Hepatocyte (in vitro differentiated cells): ENCODE results near the gene TYMS. TPM values are rescaled to one million over a fixed set of nuclear protein-coding genes. Genes with fewer than 3 reads are reported as not detected.

Experiments
- DNase-seq: peaks from one replicate; pipeline ENCODE4 v3.0.0-alpha.2; 2016; ENCODE audit warnings: low spot score
- H2AFZ ChIP-seq: fragments of 200-600 bp; sonication (generic); 2 replicates; pipeline ENCODE4 v1.6.0; 2016; ENCODE audit warnings: antibody characterized with exemption, mild to moderate bottlenecking
- H3K27ac ChIP-seq: fragments of 200-600 bp; sonication (generic); 2 replicates; pipeline ENCODE4 v1.5.1; 2016; ENCODE audit warnings: mild to moderate bottlenecking
- H3K27me3 ChIP-seq: fragments of 200-600 bp; sonication (generic); 2 replicates; pipeline ENCODE4 v1.6.1; 2016
- H3K36me3 ChIP-seq: fragments of 200-600 bp; sonication (generic); replicated peaks from 2 replicates; pipeline ENCODE4 v1.5.1; 2016; ENCODE audit warnings: low read depth; ENCODE audit not compliant: insufficient read depth
- H3K4me1 ChIP-seq: fragments of 200-600 bp; sonication (generic); 2 replicates; pipeline ENCODE4 v1.5.1; 2016; ENCODE audit warnings: mild to moderate bottlenecking, moderate library complexity; ENCODE audit not compliant: insufficient read depth
- H3K4me2 ChIP-seq: fragments of 200-600 bp; sonication (generic); 2 replicates; pipeline ENCODE4 v1.6.0; 2016
- H3K4me3 ChIP-seq: fragments of 200-600 bp; sonication (generic); 2 replicates; pipeline ENCODE4 v1.5.1; 2016; ENCODE audit warnings: mild to moderate bottlenecking
- H3K79me2 ChIP-seq: fragments of 200-600 bp; sonication (generic); 2 replicates; pipeline ENCODE4 v1.6.0; 2017; ENCODE audit warnings: mild to moderate bottlenecking
- H3K9me2 ChIP-seq: fragments of 200-600 bp; sonication (generic); replicated peaks from 2 replicates; pipeline ENCODE4 v1.6.0; 2017; ENCODE audit warnings: mild to moderate bottlenecking; ENCODE audit not compliant: insufficient read depth
- H3K9me3 ChIP-seq: fragments of 200-600 bp; sonication (generic); 2 replicates; pipeline ENCODE4 v1.5.1; 2016; ENCODE audit warnings: low read depth, mild to moderate bottlenecking
- H4K20me1 ChIP-seq: fragments of 200-600 bp; sonication (generic); 2 replicates; pipeline ENCODE4 v1.6.0; 2016; ENCODE audit warnings: mild to moderate bottlenecking; ENCODE audit not compliant: insufficient read depth, poor library complexity, severe bottlenecking
- EZH2 ChIP-seq: fragments of 200-600 bp; sonication (generic); IDR thresholded peaks from 2 replicates; pipeline ENCODE4 v1.6.1; 2016; ENCODE audit warnings: antibody characterized with exemption, mild to moderate bottlenecking, borderline replicate concordance
- EZH2phosphoT487 ChIP-seq: fragments of 200-600 bp; sonication (generic); IDR thresholded peaks from one replicate; pipeline ENCODE4 v1.6.1; 2018; ENCODE audit warnings: antibody characterized with exemption, mild to moderate bottlenecking, low read depth, moderate library complexity; ENCODE audit not compliant: unreplicated experiment, severe bottlenecking
- WGBS: methylation state at CpG from one replicate; pipeline ENCODE4 v1.1.6; 2016; ENCODE audit warnings: low lambda C conversion rate; ENCODE audit errors: missing lambda C conversion rate; 5-methylcytosine and 5-hydroxymethylcytosine counted together
- polyA plus RNA-seq: library from polyadenylated mRNA; unstranded; fragments of >200 nt; fragmentation: Nextera tagmentation; extraction: Ambion mirVana; gene quantifications from 2 replicates; pipeline ENCODE4 v1.2.1, GENCODE V29; 2016
- total RNA-seq: library from RNA; depleted of rRNA; stranded (reverse); fragments of >200 nt; gene quantifications from 2 replicates; pipeline ENCODE4 v1.2.3, GENCODE V29; 2014
- TF ChIP-seq, protein P1 (sequence below): fragments of 200-600 bp; sonication (generic); IDR thresholded peaks from 2 replicates; pipeline ENCODE4 v1.5.1; 2016; ENCODE audit warnings: antibody characterized with exemption, mild to moderate bottlenecking; ENCODE audit not compliant: poor library complexity

Gene TYMS
- total and polyA plus RNA-seq, 2 experiments from 2014 or later, result 15.1 to 39.8 TPM

DNA sequence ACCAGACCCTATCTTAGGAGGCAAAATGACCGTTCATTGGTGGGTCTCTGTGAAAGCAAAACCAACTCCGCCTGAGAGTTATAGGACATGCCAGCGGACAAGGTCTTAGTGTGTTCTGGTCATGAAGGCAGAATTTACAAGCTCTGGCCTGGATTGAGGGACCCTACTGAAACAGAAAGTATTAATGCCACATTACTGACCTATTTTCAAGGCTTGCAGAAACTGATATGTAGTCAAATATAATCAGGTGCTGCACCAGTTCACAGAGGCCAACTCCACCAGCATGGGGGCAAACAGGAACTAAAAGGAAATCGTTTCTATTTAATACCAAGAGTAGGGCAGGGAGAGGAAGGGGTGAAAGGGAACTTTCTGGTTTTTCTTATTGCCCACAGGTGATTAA lies 19.7 kb downstream of the TYMS start:
- no peaks in the 10 kb centered on the region for H3K27me3 ChIP-seq
- no peaks in the 10 kb centered on the region for H3K4me1 ChIP-seq
- no peak for DNase-seq
- 70% methylated on average over 4 of the region's 4 CpGs for WGBS
- TF ChIP-seq EZH2phosphoT487 (no peak), EZH2 (no peak)
- TF ChIP-seq, protein P1, sequence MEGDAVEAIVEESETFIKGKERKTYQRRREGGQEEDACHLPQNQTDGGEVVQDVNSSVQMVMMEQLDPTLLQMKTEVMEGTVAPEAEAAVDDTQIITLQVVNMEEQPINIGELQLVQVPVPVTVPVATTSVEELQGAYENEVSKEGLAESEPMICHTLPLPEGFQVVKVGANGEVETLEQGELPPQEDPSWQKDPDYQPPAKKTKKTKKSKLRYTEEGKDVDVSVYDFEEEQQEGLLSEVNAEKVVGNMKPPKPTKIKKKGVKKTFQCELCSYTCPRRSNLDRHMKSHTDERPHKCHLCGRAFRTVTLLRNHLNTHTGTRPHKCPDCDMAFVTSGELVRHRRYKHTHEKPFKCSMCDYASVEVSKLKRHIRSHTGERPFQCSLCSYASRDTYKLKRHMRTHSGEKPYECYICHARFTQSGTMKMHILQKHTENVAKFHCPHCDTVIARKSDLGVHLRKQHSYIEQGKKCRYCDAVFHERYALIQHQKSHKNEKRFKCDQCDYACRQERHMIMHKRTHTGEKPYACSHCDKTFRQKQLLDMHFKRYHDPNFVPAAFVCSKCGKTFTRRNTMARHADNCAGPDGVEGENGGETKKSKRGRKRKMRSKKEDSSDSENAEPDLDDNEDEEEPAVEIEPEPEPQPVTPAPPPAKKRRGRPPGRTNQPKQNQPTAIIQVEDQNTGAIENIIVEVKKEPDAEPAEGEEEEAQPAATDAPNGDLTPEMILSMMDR, result no peak
- H4K20me1 ChIP-seq, result no peaks in the 10 kb centered on the region
- no peak overlapping the region for H3K27ac ChIP-seq
- H3K36me3 ChIP-seq, result no peaks in the 10 kb centered on the region
- no peak overlapping the region for H3K4me3 ChIP-seq
- no peaks in the 10 kb centered on the region for H3K79me2 ChIP-seq
- no peaks in the 10 kb centered on the region for H3K9me2 ChIP-seq
- H2AFZ ChIP-seq, result no peak overlapping the region
- H3K9me3 ChIP-seq, result no peaks in the 10 kb centered on the region
- H3K4me2 ChIP-seq, result no peak overlapping the region

DNA sequence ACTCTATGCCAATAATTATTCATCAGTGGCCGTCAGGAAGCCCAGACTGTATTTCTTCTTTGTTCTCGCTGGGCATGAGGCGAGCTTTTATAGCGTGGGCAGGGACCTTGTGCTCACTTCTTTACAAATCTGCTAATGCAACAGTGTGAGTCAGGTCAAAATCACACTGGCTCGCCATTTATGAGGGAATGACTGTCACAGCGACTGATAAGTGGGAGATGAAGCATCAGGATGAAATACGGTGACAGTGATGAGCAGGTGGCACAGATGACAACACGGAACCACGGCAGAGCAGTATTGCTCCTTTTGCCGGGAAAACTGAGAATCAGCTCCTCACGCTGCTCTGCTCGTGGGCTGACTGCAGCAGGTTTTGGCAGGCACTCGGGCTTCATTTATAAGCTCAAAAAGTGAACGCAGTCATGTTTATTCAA lies 20.5 kb downstream of the TYMS start:
- no peak overlapping the region for H3K27ac ChIP-seq
- no peak overlapping the region for H2AFZ ChIP-seq
- no peak overlapping the region for H3K4me3 ChIP-seq
- no peaks in the 10 kb centered on the region for H3K79me2 ChIP-seq
- no peaks in the 10 kb centered on the region for H3K9me2 ChIP-seq
- H3K36me3 ChIP-seq, result no peaks in the 10 kb centered on the region
- H3K4me2 ChIP-seq, result no peak overlapping the region
- DNase-seq, result no peak
- H3K9me3 ChIP-seq, result no peaks in the 10 kb centered on the region
- TF ChIP-seq, protein P1, result no peak
- TF ChIP-seq EZH2 (no peak), EZH2phosphoT487 (no peak)
- no peaks in the 10 kb centered on the region for H3K27me3 ChIP-seq
- no peaks in the 10 kb centered on the region for H4K20me1 ChIP-seq
- no peaks in the 10 kb centered on the region for H3K4me1 ChIP-seq
- WGBS, result 88% methylated on average over 14 of the region's 14 CpGs

DNA sequence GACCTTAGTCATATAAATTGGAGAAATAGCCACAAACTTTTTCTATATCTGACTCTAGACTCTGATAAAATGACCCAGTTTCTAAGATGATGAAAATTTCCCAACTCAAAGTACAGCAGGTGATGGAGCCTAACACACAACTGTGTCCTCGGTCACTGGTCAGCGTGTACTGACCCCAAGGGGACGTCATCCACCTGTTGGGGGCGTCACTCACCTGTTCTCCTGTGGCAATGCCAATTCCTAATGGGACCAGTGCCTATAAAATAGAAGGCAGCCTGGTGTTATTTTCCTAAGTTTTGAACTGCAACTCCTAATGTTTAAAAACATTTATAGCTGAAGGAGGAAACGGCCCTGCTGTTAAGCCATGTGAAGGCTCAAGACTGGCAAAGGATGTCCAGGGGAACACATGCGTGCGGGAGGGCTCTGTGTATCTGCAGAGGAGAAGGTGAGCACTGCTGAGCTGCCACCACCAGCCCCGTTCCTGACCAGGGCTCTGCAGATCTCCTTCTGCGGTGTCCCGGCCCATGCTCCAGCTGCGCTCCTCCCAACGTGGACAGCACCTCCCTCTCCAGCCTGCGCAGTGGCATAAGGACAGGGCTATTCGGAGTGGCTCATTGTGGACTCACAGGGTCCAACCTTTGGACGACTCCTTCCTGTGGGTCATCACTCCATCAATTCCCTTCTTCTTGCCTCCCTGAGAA lies 21.2 kb downstream of the TYMS start:
- no peak for DNase-seq
- Histone ChIP-seq H3K36me3 (no peaks in the 10 kb centered on the region), H3K27ac (no peak overlapping the region), H2AFZ (no peak overlapping the region), H3K9me3 (no peaks in the 10 kb centered on the region), H3K4me1 (peaks cover 5% of the 10 kb centered on the region), H3K4me2 (no peak overlapping the region), H3K4me3 (no peak overlapping the region), H3K27me3 (no peaks in the 10 kb centered on the region), H3K79me2 (no peaks in the 10 kb centered on the region), H4K20me1 (no peaks in the 10 kb centered on the region), H3K9me2 (no peaks in the 10 kb centered on the region)
- TF ChIP-seq EZH2, result no peak
- TF ChIP-seq EZH2phosphoT487, result no peak
- TF ChIP-seq, protein P1, result no peak
- 93% methylated on average over 15 of the region's 15 CpGs for WGBS
